Mesenchymal stem cell (in vitro differentiated cells and primary cell): ENCODE measurements around the gene RPS15.

Experiments
- DNase-seq: peaks from one replicate; pipeline ENCODE4 v3.0.0-alpha.2; 2013
- H2AFZ ChIP-seq: one replicate; pipeline ENCODE4 v1.6.1; 2013; ENCODE audit warnings: low read depth, mild to moderate bottlenecking, control low read depth, inconsistent platforms, low read length, moderate library complexity
- H2AK5ac ChIP-seq: 2 replicates; pipeline ENCODE4 v1.6.1; 2013; ENCODE audit warnings: low read length, moderate library complexity, mild to moderate bottlenecking, inconsistent platforms; ENCODE audit not compliant: severe bottlenecking
- H2BK120ac ChIP-seq: one replicate; pipeline ENCODE4 v1.6.1; 2013; ENCODE audit warnings: low read depth, mild to moderate bottlenecking, inconsistent platforms, low read length, moderate library complexity
- H2BK12ac ChIP-seq, 2 experiments: one replicate each; pipeline ENCODE4 v1.6.1; 2013; ENCODE audit warnings: inconsistent platforms in 2 of 2, low read length in 2 of 2, mild to moderate bottlenecking in 2 of 2, moderate library complexity in 2 of 2, control low read depth in 1 of 2
- H2BK15ac ChIP-seq: one replicate; pipeline ENCODE4 v1.6.1; 2013; ENCODE audit warnings: mild to moderate bottlenecking, low read depth, inconsistent platforms; ENCODE audit not compliant: poor library complexity, severe bottlenecking
- H2BK5ac ChIP-seq: 2 replicates; pipeline ENCODE4 v1.6.1; 2013; ENCODE audit warnings: low read depth, mild to moderate bottlenecking, low read length, control low read depth, inconsistent platforms; ENCODE audit not compliant: poor library complexity, severe bottlenecking
- H3K14ac ChIP-seq, 2 experiments: one replicate each; pipeline ENCODE4 v1.6.1; 2013; ENCODE audit warnings: inconsistent platforms in 2 of 2, low read length in 2 of 2, control low read depth in 1 of 2, mild to moderate bottlenecking in 1 of 2, moderate library complexity in 1 of 2
- H3K18ac ChIP-seq, 2 experiments: one replicate each; pipeline ENCODE4 v1.6.1; 2013; ENCODE audit warnings: inconsistent platforms in 2 of 2, low read length in 2 of 2, control low read depth in 1 of 2, low read depth in 1 of 2, mild to moderate bottlenecking in 1 of 2
- H3K23ac ChIP-seq, 2 experiments: one replicate each; pipeline ENCODE4 v1.6.1; 2013; ENCODE audit warnings: inconsistent platforms in 2 of 2, low read length in 2 of 2, mild to moderate bottlenecking in 2 of 2, moderate library complexity in 2 of 2, control low read depth in 1 of 2
- H3K27ac ChIP-seq: 2 replicates; pipeline ENCODE4 v1.5.1; 2013; ENCODE audit warnings: mild to moderate bottlenecking, moderate library complexity, low read length, control low read depth, inconsistent platforms; ENCODE audit not compliant: poor library complexity, severe bottlenecking
- H3K27me3 ChIP-seq, 2 experiments: 2 replicates each; pipeline versions ENCODE4 v1.6.1 to v1.7.0; 2013; ENCODE audit warnings: low read length in 2 of 2, mild to moderate bottlenecking in 2 of 2, moderate library complexity in 2 of 2, control low read depth in 1 of 2, inconsistent platforms in 1 of 2; ENCODE audit not compliant: control insufficient read depth in 1 of 2, insufficient read depth in 1 of 2
- H3K36me3 ChIP-seq, 2 experiments: 2 replicates each; pipeline versions ENCODE4 v1.6.1 to v1.7.0; 2013; ENCODE audit warnings: low read length in 2 of 2, control low read depth in 1 of 2, inconsistent platforms in 1 of 2, low read depth in 1 of 2, mild to moderate bottlenecking in 1 of 2; ENCODE audit not compliant: insufficient read depth in 2 of 2, control insufficient read depth in 1 of 2
- H3K4ac ChIP-seq, 2 experiments: one replicate each; pipeline ENCODE4 v1.6.1; 2013; ENCODE audit warnings: inconsistent platforms in 2 of 2, low read length in 2 of 2, mild to moderate bottlenecking in 2 of 2, moderate library complexity in 2 of 2, control low read depth in 1 of 2, low read depth in 1 of 2
- H3K4me1 ChIP-seq: 2 replicates; pipeline ENCODE4 v1.6.1; 2013; ENCODE audit warnings: low read depth, low read length, control low read depth; ENCODE audit not compliant: control insufficient read depth, insufficient read depth
- H3K4me2 ChIP-seq: 2 replicates; pipeline ENCODE4 v1.6.1; 2013; ENCODE audit warnings: low read length, mild to moderate bottlenecking, inconsistent platforms; ENCODE audit not compliant: poor library complexity, severe bottlenecking
- H3K4me3 ChIP-seq, 2 experiments: 2 replicates each; pipeline versions ENCODE4 v1.5.1 to v1.7.0; 2013; ENCODE audit warnings: low read length in 2 of 2, mild to moderate bottlenecking in 2 of 2, control low read depth in 1 of 2, low read depth in 1 of 2; ENCODE audit not compliant: insufficient read depth in 1 of 2
- H3K79me1 ChIP-seq: replicated peaks from 2 replicates; pipeline ENCODE4 v1.6.1; 2013; ENCODE audit warnings: mild to moderate bottlenecking, control low read depth, low read length, inconsistent platforms; ENCODE audit not compliant: poor library complexity, severe bottlenecking
- H3K9ac ChIP-seq: 2 replicates; pipeline ENCODE4 v1.7.0; 2013; ENCODE audit warnings: mild to moderate bottlenecking, low read length, moderate library complexity
- H3K9me3 ChIP-seq: 2 replicates; pipeline ENCODE4 v1.7.0; 2013; ENCODE audit warnings: mild to moderate bottlenecking, low read length; ENCODE audit not compliant: control insufficient read depth
- H4K8ac ChIP-seq: one replicate; pipeline ENCODE4 v1.6.1; 2013; ENCODE audit warnings: inconsistent platforms, mild to moderate bottlenecking, low read length, moderate library complexity
- H4K91ac ChIP-seq: one replicate; pipeline ENCODE4 v1.6.1; 2013; ENCODE audit warnings: mild to moderate bottlenecking, low read length, inconsistent platforms
- WGBS: methylation state at CpG from one replicate; pipeline ENCODE4 v1.1.7; 2013; ENCODE audit warnings: mixed read lengths; 5-methylcytosine and 5-hydroxymethylcytosine counted together

RPS15 gene

GRCh38 chr19:1429750-1430149, 8.4 kb upstream of the RPS15 start:
- Histone ChIP-seq H3K4me1 (peaks cover 4% of the 10 kb centered on the region), H3K18ac (no peak overlapping the region), H3K4me2 (no peak overlapping the region), H2BK12ac (no peak overlapping the region), H3K36me3 (peaks cover 88 to 90% of the 10 kb centered on the region in 2 experiments), H3K9me3 (no peaks in the 10 kb centered on the region), H2AK5ac (no peak overlapping the region), H2BK5ac (no peak overlapping the region), H3K9ac (no peak overlapping the region), H3K14ac (no peak overlapping the region), H4K8ac (peak overlapping the region; percentile 27), H4K91ac (no peak overlapping the region), H3K27ac (no peak overlapping the region), H2AFZ (no peak overlapping the region), H3K23ac (no peak overlapping the region), H3K27me3 (no peaks in the 10 kb centered on the region), H3K4me3 (no peak overlapping the region), H2BK15ac (no peak overlapping the region), H2BK120ac (no peak overlapping the region), H3K4ac (no peak overlapping the region), H3K79me1 (peaks cover 74% of the 10 kb centered on the region)
- no peak for DNase-seq
- 92% methylated on average over 11 of the region's 14 CpGs for WGBS

- H3K9me3 ChIP-seq, result no peaks in the 10 kb centered on the region
- no peak overlapping the region for H3K4ac ChIP-seq
- H4K8ac ChIP-seq, result no peak overlapping the region
- H3K18ac ChIP-seq, result no peak overlapping the region
- no peak overlapping the region for H3K23ac ChIP-seq
- H3K27me3 ChIP-seq, result no peaks in the 10 kb centered on the region
- no peak overlapping the region for H2BK15ac ChIP-seq
- H2BK120ac ChIP-seq, result no peak overlapping the region
- peak overlapping the region in 1 of 2 experiments; percentile 31 for H2BK12ac ChIP-seq
- no peak overlapping the region for H3K4me3 ChIP-seq
- WGBS, result 97% methylated on average over 11 of the region's 14 CpGs
- no peak overlapping the region for H2AK5ac ChIP-seq
- H3K4me2 ChIP-seq, result no peak overlapping the region
- no peak for DNase-seq
- H2BK5ac ChIP-seq, result no peak overlapping the region
- H3K9ac ChIP-seq, result no peak overlapping the region
- H3K36me3 ChIP-seq, result peaks cover 84 to 88% of the 10 kb centered on the region in 2 experiments
- H2AFZ ChIP-seq, result no peak overlapping the region
- H4K91ac ChIP-seq, result no peak overlapping the region
- no peak overlapping the region for H3K27ac ChIP-seq
- H3K79me1 ChIP-seq, result peaks cover 72% of the 10 kb centered on the region
- no peak overlapping the region for H3K14ac ChIP-seq
- peaks cover 1% of the 10 kb centered on the region for H3K4me1 ChIP-seq
Measured at GRCh38 chr19:1430246-1430645, 8.0 kb upstream of the RPS15 start.

GRCh38 chr19:1431759-1432506, 6.3 kb upstream of the RPS15 start:
- peak overlapping the region; percentile 28 for H4K8ac ChIP-seq
- WGBS, result 96% methylated on average over 24 of the region's 24 CpGs
- H4K91ac ChIP-seq, result peak overlapping the region; percentile 61
- H3K14ac ChIP-seq, result no peak overlapping the region
- no peaks in the 10 kb centered on the region for H3K9me3 ChIP-seq
- H3K27ac ChIP-seq, result no peak overlapping the region
- H3K36me3 ChIP-seq, result peaks cover 78 to 80% of the 10 kb centered on the region in 2 experiments
- H3K4me2 ChIP-seq, result no peak overlapping the region
- H2BK5ac ChIP-seq, result no peak overlapping the region
- no peak overlapping the region for H3K18ac ChIP-seq
- no peak overlapping the region for H3K9ac ChIP-seq
- peak overlapping the region in 1 of 2 experiments; percentile 11 for H3K4me3 ChIP-seq
- H3K27me3 ChIP-seq, result no peaks in the 10 kb centered on the region
- no peak overlapping the region for H2AK5ac ChIP-seq
- no peak overlapping the region for H2BK12ac ChIP-seq
- H3K79me1 ChIP-seq, result peaks cover 69% of the 10 kb centered on the region
- H2BK15ac ChIP-seq, result no peak overlapping the region
- no peak overlapping the region for H2AFZ ChIP-seq
- DNase-seq, result no peak
- no peak overlapping the region for H2BK120ac ChIP-seq
- H3K4ac ChIP-seq, result no peak overlapping the region
- peaks cover 3% of the 10 kb centered on the region for H3K4me1 ChIP-seq
- no peak overlapping the region for H3K23ac ChIP-seq

GRCh38 chr19:1432507-1432887, 5.7 kb upstream of the RPS15 start:
- Histone ChIP-seq H2BK15ac (no peak overlapping the region), H3K18ac (no peak overlapping the region), H3K36me3 (peaks cover 72 to 74% of the 10 kb centered on the region in 2 experiments), H3K23ac (no peak overlapping the region), H4K8ac (no peak overlapping the region), H3K9ac (no peak overlapping the region), H3K14ac (no peak overlapping the region), H2AK5ac (no peak overlapping the region), H3K4me2 (no peak overlapping the region), H2BK12ac (no peak overlapping the region), H2BK120ac (no peak overlapping the region), H3K79me1 (peaks cover 63% of the 10 kb centered on the region), H3K4ac (no peak overlapping the region), H4K91ac (no peak overlapping the region), H3K27me3 (no peaks in the 10 kb centered on the region), H2BK5ac (no peak overlapping the region), H3K4me1 (peaks cover 3% of the 10 kb centered on the region), H2AFZ (no peak overlapping the region), H3K9me3 (no peaks in the 10 kb centered on the region), H3K27ac (no peak overlapping the region), H3K4me3 (no peak overlapping the region)
- no peak for DNase-seq
- 97% methylated on average over 16 of the region's 16 CpGs for WGBS
